Stimulated activated CD8-positive, alpha-beta memory T cell treated with anti-CD3 and anti-CD28 coated beads, Interleukin-4, amount 100 ng/mL, for 48 hours (primary cell): ENCODE measurements around the gene DYNLL1.
"Not testable (repeated sequence)": the region's sequence is repeated elsewhere in the genome, so short reads cannot be mapped to it uniquely, and the experiment has no call there.

Experiments
- DNase-seq: peaks from one replicate; pipeline ENCODE4 v3.0.0-alpha.2; 2020

DYNLL1 gene

GRCh38 chr12:120522568-120522967 is 26.7 kb downstream of the DYNLL1 start:
- DNase-seq, result no peak

- peak; percentile 89 for DNase-seq
Measured at GRCh38 chr12:120528861-120529525, 33.1 kb downstream of the DYNLL1 start, which contains the start of gene COQ5. Gene COQ5 (minus strand): TSS chr12:120529158. CDS start chr12:120529141, 17 bp downstream.

GRCh38 chr12:120529641-120530417 is 33.9 kb downstream of the DYNLL1 start:
- DNase-seq, result peak; percentile 34

GRCh38 chr12:120530418-120530761 is 34.5 kb downstream of the DYNLL1 start:
- DNase-seq, result not testable (repeated sequence)

- no peak for DNase-seq
Measured at GRCh38 chr12:120532701-120533238, 36.9 kb downstream of the DYNLL1 start.

- peak; percentile 77 for DNase-seq
Measured at GRCh38 chr12:120534203-120534702, 38.3 kb downstream of the DYNLL1 start, which contains the start of gene RNF10. Gene RNF10 (plus strand): TSS chr12:120534356. CDS start chr12:120534812, 456 bp downstream.

- DNase-seq, result peak; percentile 59
Measured at GRCh38 chr12:120534703-120535655, 39.1 kb downstream of the DYNLL1 start.

GRCh38 chr12:120536064-120536791 is 40.3 kb downstream of the DYNLL1 start:
- DNase-seq, result peak; percentile 38

- DNase-seq, result no peak
Measured at GRCh38 chr12:120537856-120538220, 41.9 kb downstream of the DYNLL1 start.

- no peak for DNase-seq
Measured at GRCh38 chr12:120538281-120539156, 42.6 kb downstream of the DYNLL1 start.

GRCh38 chr12:120539303-120539702 is 43.4 kb downstream of the DYNLL1 start:
- DNase-seq, result no peak

- no peak for DNase-seq
Measured at GRCh38 chr12:120540445-120540844, 44.5 kb downstream of the DYNLL1 start.

- DNase-seq, result no peak
Measured at GRCh38 chr12:120542166-120542565, 46.3 kb downstream of the DYNLL1 start.

- DNase-seq, result no peak
Measured at GRCh38 chr12:120544691-120545090, 48.8 kb downstream of the DYNLL1 start.

GRCh38 chr12:120546050-120546386 is 50.1 kb downstream of the DYNLL1 start:
- DNase-seq, result no peak
